Kasumi-1 (cell line): Measurements from ENCODE around the gene RSRC1.
"Not testable (repeated sequence)": the region's sequence is repeated elsewhere in the genome, so short reads cannot be mapped to it uniquely, and the experiment has no call there.

Experiments
- DNase-seq, 2 experiments: peaks; one replicate each; lab custom pipeline; 2025; lab: John Stamatoyannopoulos, UW

Gene RSRC1

GRCh38 chr3:158463556-158463955 is 353.7 kb downstream of the RSRC1 start:
- no peak for DNase-seq

- DNase-seq, result no peak
Measured at GRCh38 chr3:158465074-158465473, 355.2 kb downstream of the RSRC1 start.

- no peak for DNase-seq
Measured at GRCh38 chr3:158470944-158471638, 361.2 kb downstream of the RSRC1 start.

- DNase-seq, result no peak
Measured at GRCh38 chr3:158471639-158472294, 361.9 kb downstream of the RSRC1 start.

- DNase-seq, result no peak
Measured at GRCh38 chr3:158479051-158479450, 369.2 kb downstream of the RSRC1 start.

- no peak for DNase-seq
Measured at GRCh38 chr3:158483701-158484235, 373.9 kb downstream of the RSRC1 start.

- DNase-seq, result no peak
Measured at GRCh38 chr3:158486200-158486599, 376.3 kb downstream of the RSRC1 start.

- DNase-seq, result no peak
Measured at GRCh38 chr3:158488670-158489069, 378.8 kb downstream of the RSRC1 start.

GRCh38 chr3:158489181-158489580 is 379.3 kb downstream of the RSRC1 start:
- DNase-seq, result no peak

- DNase-seq, result no peak
Measured at GRCh38 chr3:158491968-158492367, 382.1 kb downstream of the RSRC1 start.

GRCh38 chr3:158492685-158493084 is 382.8 kb downstream of the RSRC1 start:
- DNase-seq, result no peak

GRCh38 chr3:158493931-158494330 is 384.0 kb downstream of the RSRC1 start:
- DNase-seq, result no peak

- DNase-seq, result no peak
Measured at GRCh38 chr3:158494673-158495072, 384.8 kb downstream of the RSRC1 start.

GRCh38 chr3:158495398-158495902 is 385.6 kb downstream of the RSRC1 start:
- not testable (repeated sequence) for DNase-seq

GRCh38 chr3:158505117-158505516 is 395.2 kb downstream of the RSRC1 start:
- DNase-seq, result no peak

- DNase-seq, result no peak
Measured at GRCh38 chr3:158506456-158506855, 396.6 kb downstream of the RSRC1 start.

- no peak for DNase-seq
Measured at GRCh38 chr3:158508481-158508880, 398.6 kb downstream of the RSRC1 start.

GRCh38 chr3:158509891-158510290 is 400.0 kb downstream of the RSRC1 start:
- no peak for DNase-seq

GRCh38 chr3:158516729-158517128 is 406.8 kb downstream of the RSRC1 start:
- DNase-seq, result not testable (repeated sequence)

GRCh38 chr3:158519776-158520175 is 409.9 kb downstream of the RSRC1 start:
- DNase-seq, result no peak

- DNase-seq, result no peak
Measured at GRCh38 chr3:158520433-158520832, 410.5 kb downstream of the RSRC1 start.

GRCh38 chr3:158522221-158523136 is 412.6 kb downstream of the RSRC1 start:
- no peak for DNase-seq
